ENCODE results near the gene PLXNA4. TPM values are rescaled to one million over a fixed set of nuclear protein-coding genes. Genes with fewer than 3 reads are reported as not detected.

The PLXNA4 gene
- total and polyA plus RNA-seq, 9 of the 15 experiments (the other 6 are each of a cell fraction or from before 2014, with no cell fraction given) = under 0.01 to 0.09 TPM; not detected in 7

DNA sequence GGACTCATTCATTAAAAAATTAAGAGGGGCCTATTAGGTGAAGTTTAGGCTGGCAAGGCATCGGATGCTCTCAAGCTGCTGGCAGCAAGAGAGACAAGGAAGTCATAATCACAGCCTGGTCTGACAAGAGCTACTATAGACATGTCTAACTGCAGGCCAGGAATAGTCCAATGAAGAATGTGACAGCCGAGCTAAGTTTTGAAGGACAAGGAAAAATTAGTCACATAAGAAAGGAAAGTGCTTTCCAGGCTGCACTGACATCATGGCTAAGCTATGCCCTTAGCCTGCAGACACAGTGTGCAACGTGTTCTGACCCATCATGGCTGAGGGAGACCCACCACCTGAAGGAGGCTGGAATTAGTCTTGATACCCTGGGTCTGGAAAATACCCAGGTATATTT is 281.1 kb downstream of the PLXNA4 start:
- FAIRE-seq (no peak), ATAC-seq (no peak), DNase-seq (ENCODE audit: extremely low read depth in 1 of 4, low spot score in 3 of 4) (no peak)
- H2AFZ ChIP-seq (ENCODE audit: low read depth, low read length) = no peak overlapping the region
- ChIA-PET POLR2A (interaction anchor here (0.6 to 1.0 kb wide), 2 partner anchors 91 to 159 kb away, joined by 3 read pairs; no protein-coding TSS in a partner anchor), CTCF (ENCODE audit: low intra/inter-chr PET ratio) (no interaction called here)
- H3K4me1 ChIP-seq (replicated peaks in 1 of 2; ENCODE audit: control insufficient read depth in 2 of 2, insufficient read depth in 2 of 2, low read length in 2 of 2) = no peaks in the 10 kb centered on the region
- H3K27ac ChIP-seq (ENCODE audit: extremely low read depth, low read depth, low read length) = no peak overlapping the region
- H3K27me3 ChIP-seq (ENCODE audit: control insufficient read depth in 2 of 2, insufficient read depth in 2 of 2, low read length in 2 of 2) = peaks cover 12 to 32% of the 10 kb centered on the region in 2 experiments; a peak in 3 of 5 replicates
- H3K79me2 ChIP-seq (ENCODE audit: control insufficient read depth, insufficient read depth, low read length) = no peaks in the 10 kb centered on the region
- no peaks in the 10 kb centered on the region for H3K9me3 ChIP-seq (replicated peaks; ENCODE audit: control insufficient read depth, insufficient read depth, low read depth, low read length)
- H3K4me3 ChIP-seq = no peak overlapping the region
- no TSS peak for BruUV-seq (replicated peaks)
- peaks cover 5% of the 10 kb centered on the region; the same call in 1 of the 2 replicates for H4K20me1 ChIP-seq (replicated peaks; ENCODE audit: control insufficient read depth, insufficient read depth, low read length)
- no peak overlapping the region for H3K9ac ChIP-seq (ENCODE audit: insufficient read depth in 1 of 2, low read depth in 2 of 2, low read length in 2 of 2)
- no peak for TF ChIP-seq SRSF9 (IDR thresholded peaks at IDR 0.05; ENCODE audit: borderline replicate concordance, low read depth, low read length)
- no peak for TF ChIP-seq ZNF212 (CRISPR knock-in tag; IDR thresholded peaks at IDR 0.05)
- no peak for TF ChIP-seq NFRKB (IDR thresholded peaks at IDR 0.05; ENCODE audit: low read depth)
- no peak for TF ChIP-seq HNRNPL (IDR thresholded peaks at IDR 0.05; ENCODE audit: low read depth, low read length)
- no peak for TF ChIP-seq PRDM10 (IDR thresholded peaks at IDR 0.05; ENCODE audit: partially characterized antibody)
- TF ChIP-seq ZNF277 (CRISPR knock-in tag; IDR thresholded peaks at IDR 0.05; ENCODE audit: borderline replicate concordance) = no peak
- no peak for TF ChIP-seq ZFP30 (CRISPR knock-in tag; IDR thresholded peaks at IDR 0.05; ENCODE audit: borderline replicate concordance)
- no peak for TF ChIP-seq NCOA2 (IDR thresholded peaks at IDR 0.05; ENCODE audit: partially characterized antibody in 2 of 2)
- TF ChIP-seq JUN (IDR thresholded peaks at IDR 0.05; ENCODE audit: borderline replicate concordance, low read depth, low read length) = no peak
- TF ChIP-seq JUN (CRISPR knock-in tag; IDR thresholded peaks at IDR 0.05; ENCODE audit: borderline replicate concordance) = no peak
- no peak for TF ChIP-seq ARID1B (IDR thresholded peaks at IDR 0.05)
- TF ChIP-seq CAMTA2 (CRISPR knock-in tag; conservative IDR thresholded peaks at IDR 0.05) = no peak
- no peak for TF ChIP-seq KDM4B (IDR thresholded peaks at IDR 0.05; ENCODE audit: borderline replicate concordance in 2 of 2, low read depth in 1 of 2)
- TF ChIP-seq ZNF121 (CRISPR knock-in tag; conservative IDR thresholded peaks at IDR 0.05) = no peak
- TF ChIP-seq ZNF239 (CRISPR knock-in tag; IDR thresholded peaks at IDR 0.05) = no peak
- no peak for TF ChIP-seq ARHGAP35 (IDR thresholded peaks at IDR 0.05; ENCODE audit: partially characterized antibody)
- H3K4me2 ChIP-seq (ENCODE audit: insufficient read depth, low read length) = no peak overlapping the region
- no peaks in the 10 kb centered on the region for H3K9me1 ChIP-seq (ENCODE audit: control insufficient read depth, insufficient read depth, low read length)
- no peaks in the 10 kb centered on the region for H3K36me3 ChIP-seq (ENCODE audit: control insufficient read depth, insufficient read depth, low read length)
- intact Hi-C loops (cut with micrococcal nuclease) = no loop called here
- in situ Hi-C loops (cut with MboI) = no loop called here
- 0% methylated on average over 3 of the region's 3 CpGs for WGBS (ENCODE audit: insufficient coverage, low coverage, missing lambda C conversion rate)
